CD4-positive, alpha-beta T cell treated with Interleukin-17A for 1 hour (primary cell): Measurements from ENCODE around the gene FCRLB.
"Not testable (repeated sequence)": the region's sequence is repeated elsewhere in the genome, so short reads cannot be mapped to it uniquely, and the experiment has no call there.

Source experiments
- DNase-seq: peaks from one replicate; pipeline ENCODE4 v3.0.0-alpha.2; 2020

Gene FCRLB

DNA sequence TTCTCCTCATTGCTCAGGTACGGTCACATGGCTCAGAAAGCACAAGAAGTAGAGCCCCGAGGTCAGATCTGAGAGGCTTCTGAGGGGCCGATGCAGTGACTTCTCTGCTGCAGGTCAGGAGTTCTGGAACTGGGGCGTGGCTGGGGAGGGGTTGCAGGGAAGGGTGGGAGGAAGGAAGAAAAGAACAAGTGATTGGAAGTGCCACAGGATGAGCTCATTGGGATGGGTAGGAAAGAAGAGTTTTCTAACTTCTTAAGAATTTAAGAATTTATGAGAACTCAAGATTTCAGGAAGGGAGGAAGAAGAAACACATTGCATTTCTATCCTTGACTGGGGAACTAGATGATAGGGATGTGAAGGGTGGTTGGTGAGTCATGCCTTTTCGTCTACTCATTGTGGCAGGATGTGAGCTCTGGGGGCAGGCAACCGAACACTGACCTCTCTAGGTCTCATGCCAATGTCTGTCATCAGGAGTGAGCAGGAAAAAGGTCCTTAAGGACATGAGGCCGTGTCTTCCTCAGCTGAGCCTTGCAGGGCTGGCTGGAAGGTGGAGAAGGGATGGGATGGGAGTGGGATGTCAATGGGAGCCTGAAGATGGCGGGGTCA is 497 bp downstream of the FCRLB start:
- no peak for DNase-seq

GRCh38 chr1:161722406-161722805 is 1.1 kb downstream of the FCRLB start:
- no peak for DNase-seq

DNA sequence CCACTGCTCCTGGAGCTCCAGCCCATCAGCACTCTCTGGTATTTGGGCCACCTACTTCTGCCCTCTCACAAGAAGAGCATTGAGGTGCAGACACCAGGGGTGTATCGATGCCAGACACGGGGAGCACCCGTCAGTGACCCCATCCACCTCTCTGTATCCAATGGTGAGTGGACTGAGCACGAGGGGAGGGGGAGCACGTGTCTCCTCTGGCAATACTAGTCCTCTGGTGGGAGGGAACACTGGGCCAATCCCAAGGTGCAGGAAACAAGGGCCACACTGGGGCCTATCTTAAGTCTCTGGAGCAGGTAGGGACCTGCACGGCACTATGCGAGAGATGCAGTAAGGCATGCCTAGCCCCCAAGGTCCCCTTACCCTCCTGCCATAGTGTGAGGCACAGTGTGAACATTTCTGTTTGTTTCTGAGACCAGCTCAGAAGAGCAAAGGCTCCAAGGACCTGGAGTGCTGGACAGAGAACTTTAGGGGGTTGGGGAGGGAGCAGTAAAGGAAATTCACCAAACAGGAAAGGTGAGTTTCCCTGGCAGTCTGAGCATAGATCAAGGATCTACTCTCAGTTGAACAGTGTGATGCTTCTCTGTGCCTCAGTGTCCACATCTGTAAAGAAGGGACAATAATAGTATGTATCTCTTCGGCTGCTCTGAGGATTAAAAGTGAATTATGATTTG is 2.3 kb downstream of the FCRLB start:
- no peak for DNase-seq

GRCh38 chr1:161725258-161725907 is 4.0 kb downstream of the FCRLB start:
- not testable (repeated sequence) for DNase-seq

GRCh38 chr1:161725908-161726472 is 4.6 kb downstream of the FCRLB start:
- DNase-seq = peak; percentile 36

GRCh38 chr1:161726473-161727255 is 5.3 kb downstream of the FCRLB start:
- peak; percentile 78 for DNase-seq

DNA sequence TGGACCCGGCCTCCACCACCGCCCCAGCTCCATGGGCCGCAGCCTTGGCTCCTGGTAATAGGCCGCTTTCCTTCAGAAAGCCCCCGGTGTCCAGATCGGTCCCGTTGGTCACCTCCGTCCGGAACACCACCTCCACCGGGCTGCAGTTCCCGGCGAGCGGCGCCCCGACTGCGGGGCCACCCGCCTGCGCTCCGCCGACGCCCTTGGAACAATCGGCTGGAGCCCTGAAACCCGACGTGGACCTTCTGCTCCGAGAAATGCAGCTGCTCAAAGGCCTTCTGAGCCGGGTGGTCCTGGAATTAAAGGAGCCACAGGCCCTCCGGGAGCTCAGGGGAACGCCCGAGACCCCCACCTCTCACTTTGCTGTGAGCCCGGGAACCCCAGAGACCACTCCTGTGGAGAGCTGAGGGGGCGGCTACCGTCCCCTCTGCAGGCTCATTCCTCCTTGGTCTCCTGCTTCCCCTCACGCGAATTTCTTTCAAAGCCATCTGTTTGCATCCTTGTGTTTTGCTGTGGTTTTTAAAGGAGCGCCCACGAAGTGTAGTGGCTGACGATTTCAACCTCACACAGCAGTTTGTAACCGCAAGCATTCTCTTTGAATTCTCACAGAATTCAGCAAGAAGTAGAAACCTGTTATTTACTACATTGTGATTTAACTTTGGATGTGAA is 6.0 kb downstream of the FCRLB start:
- DNase-seq = peak; percentile 67

GRCh38 chr1:161728376-161729226 is 7.3 kb downstream of the FCRLB start:
- no peak for DNase-seq

DNA sequence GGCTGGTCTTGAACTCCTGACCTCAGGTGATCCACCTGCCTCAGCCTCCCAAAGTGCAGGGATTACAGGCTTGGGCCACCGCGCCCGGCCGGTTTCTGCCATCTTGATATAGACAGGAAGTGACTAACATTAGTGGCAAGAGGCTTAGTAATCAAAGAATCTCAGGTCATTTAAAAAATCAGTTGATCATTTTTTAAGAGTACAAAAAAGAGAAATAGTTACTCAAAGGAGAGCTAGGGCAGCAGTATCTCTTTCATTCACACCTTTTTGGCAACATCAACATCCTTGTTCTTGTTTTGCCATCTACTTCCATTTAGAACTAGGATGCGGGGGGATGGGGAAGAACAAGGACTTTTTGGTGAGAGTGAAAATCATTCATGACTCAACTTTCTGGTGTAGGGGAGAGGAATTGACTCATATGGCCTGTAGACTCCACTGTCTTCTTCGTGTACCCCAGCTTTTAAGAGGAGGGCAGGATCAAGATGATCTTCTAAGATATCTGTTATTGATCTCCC is 8.8 kb downstream of the FCRLB start:
- DNase-seq = peak; percentile 29

- DNase-seq = no peak
Observed at GRCh38 chr1:161731241-161731640, 9.9 kb downstream of the FCRLB start.

DNA sequence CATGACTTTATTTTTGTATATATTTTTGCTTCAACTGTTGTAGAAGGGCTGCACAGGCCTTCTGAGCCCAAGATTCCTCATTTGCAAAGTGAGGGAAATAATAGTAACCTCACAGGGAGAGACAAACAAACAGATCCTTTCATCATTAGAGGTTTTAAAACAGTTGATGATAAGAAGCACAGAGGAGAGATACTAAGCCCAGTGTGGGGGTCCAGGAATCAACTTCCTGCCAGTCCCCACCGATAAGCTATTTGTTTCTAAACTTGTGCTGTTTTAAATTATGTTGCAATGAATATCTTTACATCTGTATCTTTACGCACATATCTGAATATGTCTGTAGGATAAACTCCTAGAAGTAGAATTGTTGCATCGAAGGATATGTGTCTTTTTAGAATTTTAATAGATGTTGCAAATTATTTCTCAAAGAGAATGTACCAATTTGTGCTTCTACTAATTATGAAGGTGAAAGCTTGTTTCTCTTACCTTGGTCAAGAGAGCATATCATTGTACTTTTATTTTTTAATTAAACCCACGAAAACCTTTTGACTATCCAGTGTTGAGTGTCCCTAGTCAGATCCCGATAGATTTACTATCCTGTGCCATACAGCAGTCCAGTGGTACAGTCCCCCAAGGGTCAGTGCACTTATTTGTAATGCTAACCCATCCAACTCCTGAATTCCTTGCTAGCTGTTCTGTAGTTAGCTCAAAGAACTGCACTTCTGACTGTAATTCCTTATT is 10.8 kb downstream of the FCRLB start:
- no peak for DNase-seq

- DNase-seq = no peak
Observed at GRCh38 chr1:161733526-161733925, 12.2 kb downstream of the FCRLB start.

DNA sequence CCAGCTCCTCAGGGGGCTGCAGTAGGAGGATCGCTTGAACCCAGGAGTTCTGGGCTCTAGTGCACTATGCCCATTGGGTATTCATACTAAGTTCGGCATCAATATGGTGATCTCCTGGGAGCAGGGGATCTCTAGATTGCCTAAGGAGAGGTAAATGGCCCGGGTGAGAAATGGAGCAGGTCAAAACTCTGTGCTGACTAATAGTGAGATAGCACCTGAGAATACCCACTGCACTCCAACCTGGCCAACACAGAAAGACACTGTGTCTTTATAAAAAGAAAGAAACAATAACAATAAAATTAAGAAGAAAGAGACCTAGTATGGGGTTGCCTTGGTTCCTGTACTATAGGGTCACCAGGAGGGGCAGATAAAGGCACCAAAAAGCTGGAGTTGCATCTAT is 14.5 kb downstream of the FCRLB start:
- no peak for DNase-seq

- DNase-seq = no peak
Observed at GRCh38 chr1:161736335-161736969, 15.1 kb downstream of the FCRLB start.

DNA sequence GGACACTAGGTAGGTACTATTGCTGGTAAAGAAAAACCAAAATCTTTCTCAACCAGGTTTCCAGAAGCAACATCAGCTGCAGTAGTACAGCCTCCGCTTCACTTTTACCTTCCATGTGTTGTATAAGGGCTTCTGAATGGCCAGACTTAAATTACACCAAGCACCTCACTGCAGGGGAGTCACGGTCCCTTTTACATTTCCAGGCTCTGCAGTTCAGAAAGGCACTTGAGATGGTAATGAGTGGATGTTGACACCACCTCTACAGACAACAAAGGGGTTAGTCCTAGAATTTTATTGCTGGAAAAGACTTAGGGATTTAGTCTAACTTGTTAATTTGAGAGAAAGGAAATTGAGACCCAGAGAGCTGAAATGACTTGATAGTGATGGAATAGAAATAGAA is 16.3 kb downstream of the FCRLB start:
- DNase-seq = no peak

GRCh38 chr1:161738627-161739287 is 17.4 kb downstream of the FCRLB start:
- peak; percentile 71 for DNase-seq

- DNase-seq = no peak
Observed at GRCh38 chr1:161739865-161740566, 18.7 kb downstream of the FCRLB start.

DNA sequence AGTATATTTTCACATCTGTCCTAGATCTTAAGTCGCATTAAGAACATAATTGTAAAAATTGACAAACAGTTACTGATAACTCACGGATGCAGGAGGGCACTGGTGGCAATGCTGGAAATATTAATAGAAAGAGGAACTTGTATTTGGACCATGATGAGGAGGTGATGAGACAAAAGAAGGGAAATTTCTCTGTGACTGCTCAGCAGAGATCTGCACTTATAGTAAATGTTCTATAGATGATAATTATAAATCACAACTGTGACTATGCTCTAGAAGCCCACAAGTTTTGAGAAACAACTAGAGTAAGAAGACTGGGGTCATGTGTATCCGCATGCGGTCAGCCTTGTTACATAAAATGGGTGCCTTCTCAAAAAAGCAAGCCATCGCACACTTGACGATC is 19.6 kb downstream of the FCRLB start:
- no peak for DNase-seq

GRCh38 chr1:161743231-161743630 is 21.9 kb downstream of the FCRLB start:
- DNase-seq = no peak
